Body of pancreas (tissue), 4 donors: ENCODE measurements around the gene WNT9B. TPM values are rescaled to one million over a fixed set of nuclear protein-coding genes. Genes with fewer than 3 reads are reported as not detected.

Experiments used
- ATAC-seq: fragments of 150-250 bp; one replicate; pipeline ENCODE4 v1.9.1; 2016
- DNase-seq, 4 donors: peaks; one replicate each; pipeline ENCODE4 v3.0.0-alpha.2; 2019
- H3K27ac ChIP-seq, 4 donors: fragments of 200-600 bp; sonication (generic); 1 replicate in 3 of 4; 2 replicates in 1 of 4; pipeline versions ENCODE4 v1.5.1 to v1.6.1; 2016 to 2019; ENCODE audit warnings: mild to moderate bottlenecking in 1 of 4, mixed read lengths in 1 of 4, moderate library complexity in 1 of 4
- H3K27me3 ChIP-seq, 2 donors: fragments of 200-600 bp; sonication (generic); one replicate each; pipeline ENCODE4 v1.6.0; 2016; ENCODE audit warnings: mild to moderate bottlenecking in 1 of 2
- H3K36me3 ChIP-seq, 2 donors: fragments of 200-600 bp; sonication (generic); replicated peaks in 1 of 2; 2 replicates each; pipeline ENCODE4 v1.5.1; 2016; ENCODE audit warnings: low read depth in 2 of 2; ENCODE audit not compliant: insufficient read depth in 1 of 2
- H3K4me1 ChIP-seq: fragments of 200-600 bp; sonication (generic); one replicate; pipeline ENCODE4 v1.6.0; 2016
- H3K4me3 ChIP-seq, 2 donors: fragments of 200-600 bp; sonication (generic); 1 replicate in 1 of 2; 2 replicates in 1 of 2; pipeline ENCODE4 v1.5.1; 2016 to 2019
- H3K9me3 ChIP-seq, 3 donors: fragments of 200-600 bp; sonication (generic); 1 replicate in 2 of 3; 2 replicates in 1 of 3; pipeline ENCODE4 v1.5.1; 2016
- POLR2A ChIP-seq, 3 donors: fragments of 450-650 bp; IDR thresholded peaks; one replicate each; pipeline ENCODE4 v1.6.1; 2016; ENCODE audit warnings: antibody characterized with exemption in 3 of 3, mild to moderate bottlenecking in 2 of 3
- WGBS, 2 donors: methylation state at CpG; one replicate each; pipeline ENCODE4 v1.1.5; 2017; 5-methylcytosine and 5-hydroxymethylcytosine counted together
- intact Hi-C: fragments of 100-400 bp; cut with DNase I; formaldehyde crosslinking; loops from one replicate; pipeline ENCODE4 v1.15.1; 2023
- total RNA-seq, 2 donors: library from RNA; depleted of rRNA; stranded (reverse); fragments of >200 nt; gene quantifications; one replicate each; pipeline ENCODE4 v1.1.0, GENCODE V29; 2016
- TF ChIP-seq, protein P1 (sequence below), 7 experiments: fragments of 450-650 bp in 4 of 7; fragments of 200-600 bp in 3 of 7; sonication (generic) in 3 of 7; IDR thresholded peaks; one replicate each; pipeline ENCODE4 v1.5.1; 2016 to 2019; ENCODE audit warnings: antibody characterized with exemption in 7 of 7

WNT9B gene
- total RNA-seq, 2 donors from 2014 or later = not detected

DNA sequence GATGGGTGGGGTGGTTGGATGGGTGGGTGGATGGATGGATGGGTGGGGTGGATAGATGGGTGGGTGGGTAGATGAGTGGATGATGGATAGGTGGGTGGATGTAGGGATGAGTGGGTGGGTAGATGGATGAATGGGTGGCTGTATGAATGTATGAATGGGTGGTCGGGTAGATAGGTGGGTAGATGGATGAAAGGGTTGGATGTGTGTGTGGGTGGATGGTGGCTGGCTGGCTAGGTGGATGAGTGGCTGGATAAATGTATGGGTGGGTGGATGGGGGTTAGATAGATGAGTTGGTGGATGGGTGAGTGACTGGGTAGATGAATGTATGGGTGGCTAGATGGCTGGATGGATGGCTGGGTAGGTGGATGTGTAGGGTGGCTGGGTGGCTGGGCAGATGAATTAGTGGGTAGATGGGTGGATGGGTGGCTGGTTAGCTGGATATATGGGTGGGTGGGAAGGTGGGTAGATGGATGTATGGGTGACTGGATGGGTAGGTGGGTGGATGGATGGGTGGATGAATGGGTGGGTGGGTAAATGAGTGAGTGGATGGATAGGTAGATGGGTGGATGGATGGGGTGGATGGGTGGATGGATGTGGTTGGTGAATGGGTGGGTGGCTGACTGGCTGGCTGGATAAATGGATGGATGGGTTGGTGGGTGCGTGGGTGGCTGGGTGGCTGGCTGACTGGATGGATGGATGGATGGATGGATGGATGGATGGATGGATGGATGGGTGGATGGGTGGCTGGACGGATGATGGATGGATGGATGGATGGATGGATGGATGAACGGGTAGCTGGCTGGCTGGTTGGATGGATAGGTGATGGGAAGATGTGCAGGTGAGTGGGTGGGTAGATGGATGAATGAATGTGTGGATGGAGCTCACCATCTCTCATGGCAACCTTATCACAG, 52.6 kb downstream of the WNT9B start:
- no peak for TF ChIP-seq POLR2A (IDR thresholded peaks at IDR 0.05)
- WGBS, 2 donors = 77 to 84% methylated on average over 4 of the region's 4 CpGs
- Histone ChIP-seq H3K27ac (no peak overlapping the region), H3K9me3 (no peaks in the 10 kb centered on the region), H3K36me3 (no peaks in the 10 kb centered on the region), H3K27me3 (no peaks in the 10 kb centered on the region), H3K4me1 (no peaks in the 10 kb centered on the region), H3K4me3 (no peak overlapping the region)
- ATAC-seq (no peak), DNase-seq (no peak)
- intact Hi-C loops = no loop called here

DNA sequence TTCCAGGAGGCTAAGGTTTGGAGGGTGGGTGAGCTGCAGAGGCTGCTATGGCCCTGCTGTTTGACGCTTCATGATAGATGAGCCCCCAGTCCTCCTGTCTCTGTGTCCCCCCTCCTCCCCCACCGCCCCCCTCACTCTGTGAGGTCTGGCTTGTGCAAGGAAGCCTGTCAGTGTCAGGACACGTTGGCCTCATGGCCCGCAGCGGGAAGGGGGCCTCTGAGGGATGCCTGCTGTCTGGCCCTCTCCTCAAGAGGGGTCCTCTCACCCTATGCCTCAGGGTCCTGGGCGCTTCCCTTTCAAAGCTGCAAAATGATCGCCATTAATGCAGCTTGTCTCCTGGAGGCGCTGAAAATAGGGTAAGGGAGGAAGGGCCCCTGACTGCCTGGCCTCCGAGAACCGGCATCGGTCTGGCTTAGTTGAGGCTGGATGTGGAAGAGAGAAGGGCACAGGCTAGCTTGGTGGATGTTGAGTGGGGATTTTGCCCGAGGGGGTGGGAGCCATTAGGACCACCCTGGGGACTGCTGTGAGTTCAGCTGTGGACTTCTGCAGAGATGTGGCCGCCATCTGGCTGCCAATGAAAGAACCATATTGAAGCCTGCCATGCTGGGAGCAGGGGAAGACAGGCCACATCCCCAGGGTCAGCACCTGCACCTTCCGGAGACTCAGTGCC, 56.8 kb downstream of the WNT9B start:
- Histone ChIP-seq H3K27ac (no peak overlapping the region), H3K4me3 (no peak overlapping the region), H3K9me3 (no peaks in the 10 kb centered on the region), H3K4me1 (peaks cover 10% of the 10 kb centered on the region), H3K27me3 (no peaks in the 10 kb centered on the region), H3K36me3 (no peaks in the 10 kb centered on the region)
- no peak for DNase-seq
- TF ChIP-seq, protein P1, sequence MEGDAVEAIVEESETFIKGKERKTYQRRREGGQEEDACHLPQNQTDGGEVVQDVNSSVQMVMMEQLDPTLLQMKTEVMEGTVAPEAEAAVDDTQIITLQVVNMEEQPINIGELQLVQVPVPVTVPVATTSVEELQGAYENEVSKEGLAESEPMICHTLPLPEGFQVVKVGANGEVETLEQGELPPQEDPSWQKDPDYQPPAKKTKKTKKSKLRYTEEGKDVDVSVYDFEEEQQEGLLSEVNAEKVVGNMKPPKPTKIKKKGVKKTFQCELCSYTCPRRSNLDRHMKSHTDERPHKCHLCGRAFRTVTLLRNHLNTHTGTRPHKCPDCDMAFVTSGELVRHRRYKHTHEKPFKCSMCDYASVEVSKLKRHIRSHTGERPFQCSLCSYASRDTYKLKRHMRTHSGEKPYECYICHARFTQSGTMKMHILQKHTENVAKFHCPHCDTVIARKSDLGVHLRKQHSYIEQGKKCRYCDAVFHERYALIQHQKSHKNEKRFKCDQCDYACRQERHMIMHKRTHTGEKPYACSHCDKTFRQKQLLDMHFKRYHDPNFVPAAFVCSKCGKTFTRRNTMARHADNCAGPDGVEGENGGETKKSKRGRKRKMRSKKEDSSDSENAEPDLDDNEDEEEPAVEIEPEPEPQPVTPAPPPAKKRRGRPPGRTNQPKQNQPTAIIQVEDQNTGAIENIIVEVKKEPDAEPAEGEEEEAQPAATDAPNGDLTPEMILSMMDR (IDR thresholded peaks at IDR 0.05) = no peak
- TF ChIP-seq POLR2A (IDR thresholded peaks at IDR 0.05) = no peak
- ATAC-seq = no peak
- intact Hi-C loops = no loop called here
- 66 to 94% methylated on average over 6 to 14 of the region's 14 CpGs for WGBS, 2 donors

DNA sequence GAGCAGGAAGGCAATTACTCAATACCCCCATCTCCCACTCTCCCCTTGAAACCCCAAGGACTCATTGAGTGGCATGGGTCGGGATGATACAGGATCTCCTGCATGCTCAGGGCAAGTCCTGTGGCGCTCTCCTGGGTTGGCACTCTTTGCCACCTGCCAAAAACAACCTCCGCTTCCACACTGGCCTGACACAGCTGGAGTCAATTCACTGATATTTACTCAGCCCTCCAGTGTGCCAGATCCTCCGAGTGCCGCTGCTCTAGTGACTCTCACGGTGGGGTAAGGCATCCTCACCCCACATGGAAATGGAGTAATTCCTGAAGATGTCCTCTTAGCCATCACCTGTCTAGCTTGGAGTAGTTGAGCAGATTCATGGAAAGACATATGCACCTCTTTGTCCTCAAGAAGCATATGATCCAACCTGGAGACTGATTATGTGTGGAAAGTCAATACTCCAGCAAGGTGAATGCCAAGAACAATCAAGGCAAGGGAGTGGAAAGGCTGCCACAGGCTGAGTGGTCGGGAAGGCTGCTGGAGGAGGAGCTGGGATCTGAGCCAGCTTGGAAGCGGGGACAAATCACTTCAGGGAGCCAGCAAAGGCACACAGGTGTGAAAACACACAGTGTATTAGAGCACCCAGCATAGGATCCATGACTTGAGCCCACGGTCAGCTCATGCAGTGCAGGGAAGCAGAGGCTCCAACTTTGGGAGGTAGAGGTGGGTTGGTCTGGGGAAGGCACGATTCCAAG, 59.0 kb downstream of the WNT9B start:
- no peak overlapping the region for H3K27ac ChIP-seq
- H3K36me3 ChIP-seq = no peaks in the 10 kb centered on the region
- no peaks in the 10 kb centered on the region for H3K27me3 ChIP-seq
- intact Hi-C loops = no loop called here
- no peak overlapping the region for H3K4me3 ChIP-seq
- ATAC-seq = peak; percentile 48
- H3K4me1 ChIP-seq = peaks cover 10% of the 10 kb centered on the region
- 26 to 30% methylated on average over 9 to 10 of the region's 10 CpGs for WGBS, 2 donors
- TF ChIP-seq, protein P1 (IDR thresholded peaks at IDR 0.05) = no peak
- TF ChIP-seq POLR2A (IDR thresholded peaks at IDR 0.05) = no peak
- peak; percentile 30 to 71 (median 48) for DNase-seq
- H3K9me3 ChIP-seq = no peaks in the 10 kb centered on the region

DNA sequence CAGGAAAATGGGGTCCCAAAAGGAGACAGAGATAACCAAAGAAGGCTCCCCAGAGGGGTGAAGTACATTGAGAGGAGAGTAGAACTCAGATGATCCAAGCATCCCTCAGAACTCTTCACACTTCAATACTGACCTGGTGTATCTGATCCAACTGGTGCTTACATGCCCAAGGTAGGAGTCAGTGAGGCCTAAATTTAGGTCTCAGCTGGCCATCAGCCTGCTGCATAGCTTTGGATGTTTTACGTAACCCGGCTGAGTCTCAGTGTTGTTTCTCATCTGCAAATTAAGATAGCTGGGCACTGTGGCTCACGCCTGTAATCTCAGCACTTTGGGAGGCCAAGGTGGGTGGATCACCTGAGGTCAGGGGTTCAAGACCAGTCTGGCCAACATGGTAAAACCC, 59.9 kb downstream of the WNT9B start:
- no peaks in the 10 kb centered on the region for H3K36me3 ChIP-seq
- no peak for DNase-seq
- 85 to 100% methylated on average over 3 of the region's 3 CpGs for WGBS, 2 donors

DNA sequence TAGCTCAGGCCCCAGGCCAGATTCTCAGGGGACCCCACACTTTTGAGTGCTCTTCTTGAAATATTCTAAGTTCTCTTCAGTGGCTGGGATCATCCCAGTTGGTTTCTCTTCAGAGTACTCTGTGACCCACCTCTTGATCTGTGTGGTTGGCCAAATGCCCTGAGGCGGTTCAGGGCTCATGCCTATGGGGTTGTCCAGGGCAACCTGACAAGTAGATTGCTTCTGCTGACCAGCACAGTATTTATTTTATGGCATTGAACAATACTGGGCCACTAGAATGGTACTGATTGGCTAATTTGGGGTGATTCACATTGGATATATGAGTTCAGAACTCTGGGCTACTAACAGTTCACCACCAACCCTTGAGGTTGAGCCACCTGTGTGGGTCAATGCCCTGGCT, 64.2 kb downstream of the WNT9B start:
- Histone ChIP-seq H3K4me3 (no peak overlapping the region), H3K9me3 (no peaks in the 10 kb centered on the region), H3K4me1 (peaks cover under 1% of the 10 kb centered on the region), H3K27me3 (no peaks in the 10 kb centered on the region), H3K36me3 (no peaks in the 10 kb centered on the region), H3K27ac (no peak overlapping the region)
- DNase-seq (no peak), ATAC-seq (no peak)
- TF ChIP-seq POLR2A (IDR thresholded peaks at IDR 0.05) = no peak
- TF ChIP-seq, protein P1 (IDR thresholded peaks at IDR 0.05) = no peak
- intact Hi-C loops = no loop called here
- WGBS, 2 donors = 0 to 36% methylated on average over 1 of the region's 1 CpG

More for the DNA sequence above, 59.9 kb downstream of the WNT9B start:
- no peak overlapping the region for H3K4me3 ChIP-seq
- H3K27ac ChIP-seq = no peak overlapping the region
- no peaks in the 10 kb centered on the region for H3K9me3 ChIP-seq
- no peak for TF ChIP-seq POLR2A (IDR thresholded peaks at IDR 0.05)
- H3K4me1 ChIP-seq = peaks cover 10% of the 10 kb centered on the region
- H3K27me3 ChIP-seq = no peaks in the 10 kb centered on the region
- intact Hi-C loops = no loop called here
- ATAC-seq = no peak
